HepG2 (cell line): ENCODE measurements around the gene MPZ.

Experiments used
- BHLHE40 ChIP-seq: IDR thresholded peaks from 2 replicates; pipeline ENCODE4 v1.6.1; 2011; ENCODE audit warnings: low read length, improper control_type of control experiment
- CTCF ChIP-seq: sonication (generic); formaldehyde crosslinking; IDR thresholded peaks from 2 replicates; pipeline ENCODE4 v1.5.0; 2020; ENCODE audit warnings: mild to moderate bottlenecking, missing genetic modification reagents, moderate library complexity
- FOXP1 ChIP-seq, 2 experiments: fragments of 450-650 bp in 1 of 2; IDR thresholded peaks; 2 replicates each; pipeline ENCODE4 v1.6.1; 2017 to 2018; ENCODE audit warnings: antibody characterized with exemption in 1 of 2
- GABPA ChIP-seq, 2 experiments: IDR thresholded peaks; 2 replicates each; pipeline ENCODE4 v1.6.1; 2011 to 2016; ENCODE audit warnings: low read depth in 2 of 2, low read length in 1 of 2, missing biosample characterization in 1 of 2, missing genetic modification characterization in 1 of 2
- GPN1 ChIP-seq: sonication (generic); formaldehyde crosslinking; IDR thresholded peaks from 2 replicates; pipeline ENCODE4 v1.5.1; 2020; ENCODE audit warnings: missing genetic modification reagents, borderline replicate concordance
- MIER2 ChIP-seq: IDR thresholded peaks from 2 replicates; pipeline ENCODE4 v1.6.1; 2016; ENCODE audit warnings: missing biosample characterization, missing genetic modification reagents
- MXI1 ChIP-seq: IDR thresholded peaks from 3 replicates; pipeline ENCODE4 v1.6.1; 2012; ENCODE audit warnings: low read depth, low read length, inconsistent platforms, borderline replicate concordance
- TCF12 ChIP-seq, 2 experiments: fragments of 450-650 bp in 1 of 2; sonication (generic) in 1 of 2; formaldehyde crosslinking in 1 of 2; IDR thresholded peaks; 2 replicates each; pipeline versions ENCODE4 v1.6.1 to v1.8.0; 2017 to 2022; ENCODE audit warnings: antibody characterized with exemption in 1 of 2, mild to moderate bottlenecking in 1 of 2, missing genetic modification reagents in 1 of 2, moderate library complexity in 1 of 2
- YY1 ChIP-seq: IDR thresholded peaks from 2 replicates; pipeline ENCODE4 v1.6.1; 2011; ENCODE audit warnings: low read length, low read depth, moderate library complexity, mild to moderate bottlenecking; ENCODE audit not compliant: insufficient read depth, insufficient replicate concordance
- ZKSCAN1 ChIP-seq: fragments of 150-350 bp; IDR thresholded peaks from 2 replicates; pipeline ENCODE4 v1.6.1; 2014; ENCODE audit warnings: low read length

- TF ChIP-seq ZKSCAN1 (no peak), GPN1 (CRISPR knock-in tag) (no peak), CTCF (CRISPR knock-in tag) (no peak), TCF12 (IDR thresholded peaks at IDR 0.05) (no peak), TCF12 (CRISPR knock-in tag; IDR thresholded peaks at IDR 0.05) (no peak), MIER2 (CRISPR knock-in tag) (no peak), MXI1 (no peak), BHLHE40 (no peak), GABPA (IDR thresholded peaks at IDR 0.05; ENCODE audit: low read depth, low read length) (no peak), GABPA (CRISPR knock-in tag; IDR thresholded peaks at IDR 0.05; ENCODE audit: low read depth) (no peak), FOXP1 (IDR thresholded peaks at IDR 0.05) (no peak), FOXP1 (CRISPR knock-in tag; IDR thresholded peaks at IDR 0.05) (no peak), YY1 (no peak)
Measured at GRCh38 chr1:161273402-161273801, 36.4 kb downstream of the MPZ start.
